Thyroid gland (tissue), 4 donors: ENCODE data around the gene PRPF8. TPM values are rescaled to one million over a fixed set of nuclear protein-coding genes. Genes with fewer than 3 reads are reported as not detected.
"Not testable (repeated sequence)": the region's sequence is repeated elsewhere in the genome, so short reads cannot be mapped to it uniquely, and the experiment has no call there.

Source experiments
- DNase-seq, 2 donors: peaks; one replicate each; pipeline ENCODE4 v3.0.0-alpha.2; 2019
- H3K27ac ChIP-seq, 3 donors: fragments of 200-600 bp; sonication (generic); 1 replicate in 2 of 3; 2 replicates in 1 of 3; pipeline ENCODE4 v1.5.1; 2016 to 2019; ENCODE audit warnings: mild to moderate bottlenecking in 1 of 3, moderate library complexity in 1 of 3
- H3K27me3 ChIP-seq: fragments of 200-600 bp; sonication (generic); one replicate; pipeline ENCODE4 v1.5.1; 2019
- H3K36me3 ChIP-seq, 2 donors: fragments of 200-600 bp; sonication (generic); one replicate each; pipeline ENCODE4 v1.5.1; 2016 to 2019
- H3K4me1 ChIP-seq, 2 donors: fragments of 200-600 bp; sonication (generic); one replicate each; pipeline ENCODE4 v1.5.1; 2017 to 2019
- H3K4me3 ChIP-seq, 3 donors: fragments of 200-600 bp; sonication (generic); replicated peaks in 1 of 3; 1 replicate in 2 of 3; 2 replicates in 1 of 3; pipeline ENCODE4 v1.5.1; 2016; ENCODE audit warnings: mild to moderate bottlenecking in 1 of 3
- H3K9me3 ChIP-seq: fragments of 200-600 bp; sonication (generic); one replicate; pipeline ENCODE4 v1.5.1; 2017
- CTCF ChIP-seq, 6 experiments: fragments of 200-600 bp in 3 of 6; fragments of 450-650 bp in 3 of 6; sonication (generic) in 3 of 6; IDR thresholded peaks; one replicate each; pipeline ENCODE4 v1.5.1; 2016 to 2019; ENCODE audit warnings: antibody characterized with exemption in 6 of 6, mild to moderate bottlenecking in 2 of 6, inconsistent platforms in 1 of 6, moderate library complexity in 1 of 6
- POLR2A ChIP-seq, 2 donors: fragments of 450-650 bp; IDR thresholded peaks; one replicate each; pipeline ENCODE4 v1.6.1; 2017; ENCODE audit warnings: antibody characterized with exemption in 2 of 2, mild to moderate bottlenecking in 2 of 2, moderate library complexity in 1 of 2
- WGBS, 2 donors: methylation state at CpG; one replicate each; pipeline ENCODE4 v1.1.5; 2017; 5-methylcytosine and 5-hydroxymethylcytosine counted together
- intact Hi-C: fragments of 100-400 bp; cut with DNase I; formaldehyde crosslinking; loops from one replicate; pipeline ENCODE4 v1.15.1; 2023
- total RNA-seq, 4 donors: library from RNA; depleted of rRNA; stranded (reverse); fragments of >200 nt; gene quantifications; one replicate each; pipeline ENCODE4 v1.2.3, GENCODE V29; 2016

Gene PRPF8
- total RNA-seq, 4 donors from 2014 or later: 181 to 256 (median 242) TPM

DNA sequence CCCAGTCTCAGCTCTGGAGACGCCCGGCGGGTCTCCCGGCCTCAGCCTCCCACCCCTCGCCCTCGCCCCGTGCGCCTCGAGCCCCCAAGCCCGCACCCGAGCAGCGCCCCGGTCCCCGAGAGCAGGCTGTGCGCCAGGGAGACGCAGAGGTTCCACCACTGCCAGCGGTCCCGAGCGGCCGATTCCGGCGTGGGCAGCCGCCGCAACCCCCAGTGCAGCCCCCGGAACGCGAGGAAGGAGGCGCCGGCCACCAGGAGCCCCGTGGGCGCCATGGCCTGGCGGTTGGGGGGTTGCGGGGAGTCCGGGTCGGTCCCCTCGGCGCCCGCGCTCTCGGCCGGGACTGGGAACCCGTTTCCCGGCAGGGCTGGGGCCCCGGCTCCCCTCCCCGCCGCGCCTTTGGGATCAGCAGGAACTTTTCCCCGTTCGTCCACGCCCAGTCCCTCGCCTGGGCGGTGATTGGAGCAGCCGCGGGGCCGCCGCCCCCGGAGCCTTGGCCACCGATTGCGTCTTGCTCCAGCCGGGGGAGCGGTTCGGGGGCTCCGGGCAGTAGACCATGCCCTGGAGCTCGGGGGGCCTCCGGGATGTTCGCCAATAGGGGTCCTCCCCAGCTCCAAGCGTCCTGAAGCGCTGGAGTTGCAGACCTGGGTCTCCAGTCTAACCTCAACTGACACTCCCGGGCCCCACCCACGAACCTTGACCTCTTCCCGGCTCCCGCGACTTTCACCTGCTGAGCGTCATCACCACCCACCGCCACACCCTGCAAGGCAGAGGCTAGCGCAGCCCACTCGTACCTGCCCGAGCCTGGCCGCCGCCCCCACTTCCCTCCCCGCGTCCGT lies 25.5 kb upstream of the PRPF8 start, which contains the start of gene TLCD2:
Gene TLCD2, minus strand, starts transcription at position 407 of the 836 bp plus-strand sequence. Its CDS starts 135 bp downstream, at position 272.
- peak; percentile 63 to 69 for DNase-seq
- peaks cover 26 to 35% of the 10 kb centered on the region in 2 donors for H3K4me1 ChIP-seq
- H3K36me3 ChIP-seq: peaks cover 19 to 24% of the 10 kb centered on the region in 2 donors
- H3K27ac ChIP-seq: peak within 1 kb of the TSS; percentile 58 to 71 (median 64)
- 3 to 4% methylated on average over 14 to 26 of the region's 83 CpGs for WGBS, 2 donors
- intact Hi-C loops: loop anchor here (5.0 to 10.0 kb wide), 2 partner anchors 38 to 135 kb away; no protein-coding TSS in a partner anchor
- no peaks in the 10 kb centered on the region for H3K9me3 ChIP-seq
- H3K4me3 ChIP-seq: peak within 1 kb of the TSS; percentile 56 to 62 (median 61)
- H3K27me3 ChIP-seq: no peaks in the 10 kb centered on the region
- TF ChIP-seq POLR2A (IDR thresholded peaks at IDR 0.05) (peak in 1 of 2 donors; percentile 52), CTCF (IDR thresholded peaks at IDR 0.05) (no peak)

DNA sequence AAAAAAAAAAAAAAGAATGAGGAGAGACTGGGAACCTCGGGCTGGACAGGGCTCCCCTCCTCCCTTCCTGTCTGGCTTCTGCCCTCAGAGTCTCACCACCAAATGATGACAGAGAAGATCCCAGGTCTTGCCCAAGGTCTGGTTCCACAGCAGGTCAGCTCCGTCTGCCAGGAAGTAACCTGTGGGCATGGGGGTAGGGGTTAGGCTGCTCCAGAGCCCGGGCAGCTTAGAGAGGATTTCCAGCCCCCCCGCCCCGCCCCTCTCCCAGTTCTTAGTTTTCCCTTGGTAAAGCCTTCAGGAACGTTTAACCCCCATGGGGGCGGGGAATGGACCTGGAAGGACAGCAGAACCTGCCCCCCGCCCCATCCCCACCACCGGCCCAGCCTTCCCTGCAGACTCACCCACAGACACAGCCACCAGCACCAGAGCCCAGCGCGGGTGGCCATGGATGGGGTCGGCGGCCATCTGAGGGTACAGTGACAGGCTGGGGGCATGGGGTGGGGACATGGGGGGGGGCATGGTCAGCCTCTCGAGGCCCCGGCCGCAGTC lies 24.8 kb upstream of the PRPF8 start:
- peaks cover 19 to 24% of the 10 kb centered on the region in 2 donors for H3K36me3 ChIP-seq
- no peaks in the 10 kb centered on the region for H3K27me3 ChIP-seq
- 11 to 21% methylated on average over 5 to 8 of the region's 16 CpGs for WGBS, 2 donors
- TF ChIP-seq CTCF (IDR thresholded peaks at IDR 0.05) (no peak), POLR2A (IDR thresholded peaks at IDR 0.05) (no peak)
- H3K4me3 ChIP-seq: peak overlapping the region in 1 of 3 donors; percentile 56
- intact Hi-C loops: no loop called here
- peaks cover 26 to 35% of the 10 kb centered on the region in 2 donors for H3K4me1 ChIP-seq
- no peak for DNase-seq
- H3K27ac ChIP-seq: peak overlapping the region in 2 of 3 donors; percentile 58 to 71
- H3K9me3 ChIP-seq: no peaks in the 10 kb centered on the region

- H3K4me3 ChIP-seq, DNase-seq, H3K27me3 ChIP-seq, H3K9me3 ChIP-seq, H3K27ac ChIP-seq, intact Hi-C loops: not testable (repeated sequence)
- Histone ChIP-seq H3K4me1 (peaks cover 22 to 30% of the 10 kb centered on the region in 2 donors), H3K36me3 (peaks cover 19 to 23% of the 10 kb centered on the region in 2 donors)
- WGBS, 2 donors: 93 to 96% methylated on average over 10 of the region's 10 CpGs
Measured at GRCh38 chr17:1708791-1709346, 24.2 kb upstream of the PRPF8 start.

DNA sequence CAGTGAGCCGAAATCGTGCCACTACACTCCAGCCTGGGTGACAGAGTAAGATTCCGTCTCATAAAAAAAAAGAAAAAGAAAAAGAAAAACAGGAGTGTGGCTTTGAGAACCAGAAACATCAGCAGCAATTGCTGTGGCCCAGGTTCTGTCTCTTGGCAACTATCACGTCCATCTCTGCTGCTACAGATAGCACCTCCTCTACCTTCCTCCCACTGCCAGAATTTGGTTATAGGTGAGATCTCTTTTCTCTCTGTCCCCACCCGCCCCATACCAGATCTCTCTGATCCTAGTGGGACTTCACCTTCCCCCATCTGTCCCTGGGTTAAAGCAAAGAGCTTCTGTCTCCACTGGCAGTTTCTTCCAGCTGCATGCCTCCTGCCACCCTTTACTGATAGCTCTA lies 22.4 kb upstream of the PRPF8 start:
- Histone ChIP-seq H3K27ac (no peak overlapping the region), H3K36me3 (peaks cover 4 to 5% of the 10 kb centered on the region in 2 donors), H3K4me3 (no peak overlapping the region), H3K27me3 (no peaks in the 10 kb centered on the region), H3K4me1 (peaks cover 14 to 17% of the 10 kb centered on the region in 2 donors), H3K9me3 (no peaks in the 10 kb centered on the region)
- intact Hi-C loops: no loop called here
- TF ChIP-seq CTCF (IDR thresholded peaks at IDR 0.05) (no peak), POLR2A (IDR thresholded peaks at IDR 0.05) (no peak)
- WGBS, 2 donors: 90 to 96% methylated on average over 5 of the region's 5 CpGs
- no peak for DNase-seq

GRCh38 chr17:1705004-1705403 lies 20.3 kb upstream of the PRPF8 start:
- peaks cover 6% of the 10 kb centered on the region in 2 donors for H3K4me1 ChIP-seq
- no peaks in the 10 kb centered on the region for H3K9me3 ChIP-seq
- H3K36me3 ChIP-seq: no peaks in the 10 kb centered on the region
- H3K27me3 ChIP-seq: no peaks in the 10 kb centered on the region
- intact Hi-C loops: no loop called here
- 82 to 86% methylated on average over 7 of the region's 7 CpGs for WGBS, 2 donors
- no peak for TF ChIP-seq CTCF (IDR thresholded peaks at IDR 0.05)
- TF ChIP-seq POLR2A (IDR thresholded peaks at IDR 0.05): no peak
- H3K4me3 ChIP-seq: no peak overlapping the region
- no peak for DNase-seq
- H3K27ac ChIP-seq: no peak overlapping the region
